DMS 273 treated with DMSO at 0.1 percent for 48 hours (cell line): ENCODE results near the gene KLHL5.
"Not testable (repeated sequence)": the region's sequence is repeated elsewhere in the genome, so short reads cannot be mapped to it uniquely, and the experiment has no call there.

Source experiments
- DNase-seq: peaks from one replicate; lab custom pipeline; 2025; lab: John Stamatoyannopoulos, UW

Gene KLHL5, protein sequence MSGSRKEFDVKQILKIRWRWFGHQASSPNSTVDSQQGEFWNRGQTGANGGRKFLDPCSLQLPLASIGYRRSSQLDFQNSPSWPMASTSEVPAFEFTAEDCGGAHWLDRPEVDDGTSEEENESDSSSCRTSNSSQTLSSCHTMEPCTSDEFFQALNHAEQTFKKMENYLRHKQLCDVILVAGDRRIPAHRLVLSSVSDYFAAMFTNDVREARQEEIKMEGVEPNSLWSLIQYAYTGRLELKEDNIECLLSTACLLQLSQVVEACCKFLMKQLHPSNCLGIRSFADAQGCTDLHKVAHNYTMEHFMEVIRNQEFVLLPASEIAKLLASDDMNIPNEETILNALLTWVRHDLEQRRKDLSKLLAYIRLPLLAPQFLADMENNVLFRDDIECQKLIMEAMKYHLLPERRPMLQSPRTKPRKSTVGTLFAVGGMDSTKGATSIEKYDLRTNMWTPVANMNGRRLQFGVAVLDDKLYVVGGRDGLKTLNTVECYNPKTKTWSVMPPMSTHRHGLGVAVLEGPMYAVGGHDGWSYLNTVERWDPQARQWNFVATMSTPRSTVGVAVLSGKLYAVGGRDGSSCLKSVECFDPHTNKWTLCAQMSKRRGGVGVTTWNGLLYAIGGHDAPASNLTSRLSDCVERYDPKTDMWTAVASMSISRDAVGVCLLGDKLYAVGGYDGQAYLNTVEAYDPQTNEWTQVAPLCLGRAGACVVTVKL

GRCh38 chr4:39062094-39062769 is at the start of gene KLHL5:
Gene KLHL5 (plus strand): TSS chr4:39062232. CDS start chr4:39062653, 421 bp downstream.
- no peak for DNase-seq

GRCh38 chr4:39014028-39014427 is 48.0 kb upstream of the KLHL5 start:
- no peak for DNase-seq

DNA sequence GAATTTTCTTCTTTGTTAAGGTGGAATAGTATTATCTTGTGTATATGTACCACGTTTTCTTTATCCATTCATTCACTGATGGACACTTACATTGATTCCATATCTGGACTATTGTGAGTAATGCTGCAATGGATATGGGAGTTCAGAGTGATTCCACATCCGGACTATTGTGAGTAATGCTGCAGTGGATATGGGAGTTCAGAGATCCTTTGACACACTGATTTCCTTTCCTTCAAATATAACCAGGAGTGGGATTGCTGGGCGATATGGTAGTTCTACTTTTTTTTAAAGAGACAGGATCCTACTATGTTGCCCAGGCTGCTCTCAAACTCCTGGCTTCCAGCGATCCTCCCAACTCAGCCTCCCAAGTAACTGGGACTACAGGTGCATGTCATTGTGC is 41.9 kb upstream of the KLHL5 start:
- DNase-seq: no peak

- no peak for DNase-seq
Measured at GRCh38 chr4:39021631-39022030, 40.4 kb upstream of the KLHL5 start.

DNA sequence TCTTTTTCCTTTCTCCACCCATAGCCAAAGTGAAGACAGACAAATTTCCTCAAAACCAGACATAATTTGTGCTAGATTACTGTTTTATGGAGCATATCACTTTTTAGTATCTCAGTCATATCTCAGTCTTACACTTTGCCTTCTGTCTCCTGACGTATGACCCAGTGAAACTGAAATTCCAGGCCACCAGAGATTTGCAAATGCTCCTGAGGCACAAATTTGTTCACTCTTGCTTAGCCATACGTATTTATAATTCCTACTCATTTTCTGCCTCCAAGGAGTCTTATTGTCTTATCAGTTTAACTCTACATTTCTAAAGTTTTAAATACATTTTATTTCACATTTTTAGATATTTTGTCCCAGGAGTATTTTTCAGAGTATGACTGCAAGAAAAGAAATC is 39.8 kb upstream of the KLHL5 start:
- no peak for DNase-seq

DNA sequence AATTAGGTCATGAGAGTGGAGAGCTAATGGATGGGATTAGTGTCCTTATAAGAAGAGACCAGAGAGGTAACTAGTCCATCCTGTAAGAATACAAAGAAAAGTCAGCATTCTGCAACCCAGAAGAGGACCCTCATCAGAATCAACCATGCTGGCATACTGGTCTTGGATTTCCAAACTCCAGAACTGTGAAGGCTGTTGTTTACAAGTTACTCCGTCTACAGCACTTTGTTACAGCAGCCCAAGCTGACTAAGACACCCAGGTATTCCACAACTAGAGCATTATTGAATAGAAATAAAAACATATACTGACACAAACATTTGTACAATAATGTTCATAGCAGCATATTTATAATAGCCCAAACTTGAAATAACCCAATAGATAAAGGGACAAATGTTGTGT is 39.0 kb upstream of the KLHL5 start:
- DNase-seq: no peak

DNA sequence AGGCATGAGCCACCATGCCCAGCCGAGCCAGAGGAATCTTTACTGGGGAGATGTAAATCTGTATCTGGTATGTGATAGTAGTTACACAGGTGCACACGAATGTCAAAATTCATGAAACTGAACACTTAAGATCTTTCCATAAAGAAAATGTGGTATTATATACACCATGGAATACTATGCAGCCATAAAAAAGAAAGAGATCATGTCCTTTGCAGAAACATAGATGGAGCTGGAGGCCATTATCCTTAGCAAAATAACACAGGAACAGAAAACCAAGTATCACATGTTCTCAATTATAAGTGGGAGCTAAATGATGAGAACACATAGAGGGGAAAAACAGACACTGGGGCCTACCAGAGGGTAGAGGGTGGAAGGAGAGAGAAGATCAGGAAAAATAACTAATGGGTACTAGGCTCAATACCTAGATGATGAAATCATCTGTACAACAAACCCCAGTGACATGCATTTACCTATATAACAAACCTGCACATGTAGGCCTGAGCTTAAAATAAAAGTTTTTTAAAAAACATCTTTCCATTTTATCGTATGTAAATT is 37.6 kb upstream of the KLHL5 start:
- no peak for DNase-seq

DNA sequence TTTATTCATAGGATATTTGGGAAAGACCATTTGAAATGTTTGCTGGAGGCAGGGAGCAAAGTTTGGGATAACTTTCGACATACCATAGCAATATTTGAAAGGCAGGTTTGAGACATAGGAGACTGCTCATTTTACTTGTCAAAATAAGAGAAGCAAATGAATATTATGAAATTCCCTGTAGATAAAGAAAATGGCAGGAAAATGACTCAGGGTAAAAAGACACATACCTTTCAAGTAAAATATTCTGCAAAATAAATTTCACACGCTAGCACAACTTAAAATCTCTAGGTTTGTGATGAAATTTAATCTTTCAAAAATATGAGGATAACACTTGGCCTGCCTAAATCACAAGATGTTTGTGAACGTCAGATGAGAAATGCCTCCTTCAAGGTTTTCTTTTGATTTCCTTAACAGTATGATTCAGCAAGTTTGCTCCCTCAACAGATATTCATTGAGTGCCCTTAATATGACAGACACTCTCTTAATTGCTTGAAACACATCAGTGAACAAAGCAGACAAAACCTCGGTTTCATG is 36.4 kb upstream of the KLHL5 start:
- no peak for DNase-seq

DNA sequence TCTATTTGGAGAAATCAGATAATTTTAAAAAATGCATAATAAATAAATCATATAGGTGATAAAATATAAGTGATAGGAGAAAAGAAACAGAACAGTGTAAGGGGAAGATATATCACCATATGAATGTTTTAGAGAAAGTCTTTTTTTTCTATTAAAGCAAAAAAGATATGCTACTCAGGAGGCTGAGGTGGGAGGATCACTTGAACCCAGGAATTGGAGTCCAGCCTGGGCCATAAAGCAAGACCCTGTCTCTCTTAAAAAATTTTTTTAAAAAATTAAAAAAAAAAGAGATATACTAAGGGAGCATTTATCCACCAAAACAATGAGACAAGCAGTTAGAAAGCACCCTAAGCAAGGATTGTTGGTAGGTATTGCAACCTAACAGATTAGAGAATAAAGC is 35.9 kb upstream of the KLHL5 start:
- no peak for DNase-seq

DNA sequence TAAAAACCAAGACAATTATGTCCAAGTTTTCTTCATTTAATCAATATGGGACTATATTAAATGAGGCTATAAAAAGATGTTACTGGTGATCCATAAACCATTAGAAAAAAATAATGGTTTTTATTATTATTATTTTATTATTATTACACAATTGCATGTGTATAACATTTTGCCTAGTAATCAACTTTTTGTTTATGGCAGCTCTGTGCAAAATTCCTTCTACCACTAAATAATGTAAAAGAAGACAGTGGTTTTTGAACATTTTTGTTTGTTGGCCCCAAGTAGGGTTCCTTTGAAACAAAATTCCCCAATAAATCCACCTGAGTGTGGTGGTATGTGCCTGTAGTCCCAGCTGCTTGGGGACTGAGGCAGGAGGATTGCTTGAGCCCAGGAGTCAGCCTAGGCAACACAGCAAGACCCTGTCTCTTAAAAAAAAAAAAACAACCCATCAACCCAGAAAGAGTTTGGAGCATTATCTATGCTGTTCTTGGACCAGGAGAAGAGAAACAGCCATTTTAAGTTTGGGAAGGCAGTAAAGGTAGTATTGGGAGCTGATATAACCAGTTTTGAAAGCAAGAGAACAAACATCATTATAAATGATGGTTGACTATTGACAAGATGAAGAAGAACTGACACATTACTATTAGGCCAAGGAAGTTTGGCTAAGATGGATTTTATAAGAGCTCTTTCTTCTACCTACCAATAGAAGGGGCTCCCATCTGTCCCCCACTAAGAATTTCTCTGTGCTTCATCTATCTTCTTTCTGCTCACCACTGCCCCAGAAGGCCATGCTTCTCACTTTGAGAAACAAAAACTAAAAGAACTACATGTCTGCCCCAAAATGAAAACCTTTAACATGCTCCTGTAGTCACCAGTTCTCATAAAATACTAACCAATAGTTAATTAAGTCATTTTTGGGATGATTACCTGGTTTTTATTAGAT is 32.0 kb upstream of the KLHL5 start:
- no peak for DNase-seq

DNA sequence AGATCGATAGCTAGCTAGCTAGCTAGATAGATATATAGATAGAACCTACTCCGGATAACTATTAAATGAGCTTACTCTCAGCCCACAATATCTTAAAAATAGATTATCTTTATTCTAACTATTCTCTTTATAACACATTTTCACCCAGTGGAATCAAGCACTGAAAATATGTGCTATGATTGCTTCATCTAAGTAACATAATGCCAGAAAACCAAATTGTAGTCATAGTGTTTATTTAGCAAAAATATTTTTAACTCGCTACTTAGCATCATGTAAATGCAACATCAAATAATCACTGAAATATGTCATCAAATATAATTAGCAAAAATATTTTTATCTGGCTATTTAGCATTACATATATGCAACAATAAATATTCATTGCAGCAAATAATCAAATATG is 31.3 kb upstream of the KLHL5 start:
- DNase-seq: no peak

DNA sequence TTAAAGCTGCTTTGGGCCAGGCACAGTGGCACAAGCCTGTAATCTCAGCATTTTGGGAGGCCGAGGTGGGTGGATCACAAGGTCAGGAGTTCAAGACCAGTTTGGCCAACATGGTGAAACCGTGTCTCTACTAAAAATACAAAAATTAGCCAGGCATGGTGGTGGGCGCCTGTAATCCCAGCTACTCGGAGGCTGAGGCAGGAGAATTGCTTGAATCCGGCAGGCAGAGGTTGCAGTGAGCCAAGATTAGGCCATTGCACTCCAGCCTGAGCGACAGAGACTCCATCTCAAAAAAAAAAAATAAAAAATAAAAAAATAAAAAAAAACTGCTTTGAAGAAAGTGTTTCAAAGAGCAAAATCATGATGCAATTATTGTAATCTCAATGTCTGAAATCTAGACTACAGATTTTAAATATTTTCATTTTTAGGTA is 30.4 kb upstream of the KLHL5 start:
- not testable (repeated sequence) for DNase-seq

DNA sequence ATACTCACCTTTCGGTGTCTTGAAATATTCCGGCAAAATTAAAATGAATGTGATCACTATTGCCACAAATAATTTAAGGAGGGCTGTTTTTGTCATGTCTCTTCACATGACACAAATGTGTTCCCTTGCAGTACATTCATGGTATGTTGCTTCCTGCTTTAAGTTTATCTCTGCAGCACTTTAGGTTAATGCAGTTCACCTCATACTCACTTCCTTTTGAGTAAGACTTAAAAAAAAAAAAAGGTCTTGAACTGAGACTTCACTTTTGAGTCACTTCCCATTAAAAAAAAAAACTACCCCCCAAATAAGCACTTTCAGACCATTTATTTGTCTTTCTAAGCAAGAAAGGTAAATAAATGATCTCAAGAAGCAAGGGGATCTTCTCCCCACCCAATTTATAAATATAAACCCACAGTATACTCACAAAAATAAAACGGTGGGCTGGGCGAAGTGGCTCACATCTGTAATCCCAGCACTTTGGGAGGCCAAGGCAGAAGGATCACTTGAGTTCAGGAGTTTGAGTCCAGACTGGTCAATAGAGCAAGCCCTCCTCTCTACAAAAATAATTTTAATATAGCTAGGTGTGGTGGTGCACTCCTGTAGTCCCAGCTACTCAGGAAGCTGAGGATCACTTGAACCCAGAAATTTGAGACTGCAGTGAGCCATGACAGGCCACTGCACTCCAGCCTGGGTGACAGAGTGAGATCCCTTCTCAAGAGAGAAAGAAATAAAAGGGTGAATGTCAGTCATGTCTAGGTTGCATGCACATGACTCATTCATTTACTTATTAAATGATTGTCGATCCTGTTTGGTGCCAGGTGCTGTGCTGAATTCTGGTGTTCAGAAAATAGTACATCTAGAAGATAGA is 29.6 kb upstream of the KLHL5 start, which contains the start of gene TMEM156:
TMEM156 (minus strand) TSS at position 192 of the 868 bp plus-strand sequence; CDS start at position 96, 96 bp downstream.
- no peak for DNase-seq

DNA sequence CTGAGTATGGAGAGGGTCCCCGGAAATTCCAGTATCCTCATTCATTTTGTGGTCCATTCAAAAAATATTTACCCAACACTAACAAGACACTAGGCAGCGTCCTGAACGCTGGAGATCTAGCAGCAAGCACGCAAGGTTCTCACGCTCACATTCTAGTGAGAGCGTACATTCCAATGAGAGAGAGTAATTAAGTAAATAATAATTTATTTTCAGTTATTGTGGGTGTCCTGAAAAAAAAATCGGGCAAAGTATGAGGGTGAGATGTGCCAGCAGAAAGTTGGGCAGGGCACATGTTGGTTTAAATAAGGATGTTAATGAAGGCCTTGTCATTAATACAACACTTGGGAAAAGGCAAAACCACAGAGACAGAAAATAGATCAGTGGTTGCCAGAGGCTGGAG is 25.9 kb upstream of the KLHL5 start:
- DNase-seq: no peak

DNA sequence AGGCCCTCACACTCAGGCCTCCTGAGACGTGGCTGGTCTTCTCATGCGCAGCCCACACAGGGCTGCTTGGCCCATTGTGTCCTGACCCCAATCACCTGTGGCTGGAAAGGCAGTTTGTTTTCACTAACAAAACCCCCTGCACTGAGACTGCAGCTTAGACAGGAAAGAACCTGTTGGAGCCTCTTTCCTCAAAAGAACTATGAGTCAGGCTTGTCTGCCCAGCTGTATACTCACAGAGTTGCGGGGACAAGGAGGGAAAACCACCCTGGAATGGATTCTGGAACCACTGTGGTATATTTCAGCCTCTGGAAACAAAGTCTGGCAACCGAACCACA is 24.6 kb upstream of the KLHL5 start:
- DNase-seq: no peak

DNA sequence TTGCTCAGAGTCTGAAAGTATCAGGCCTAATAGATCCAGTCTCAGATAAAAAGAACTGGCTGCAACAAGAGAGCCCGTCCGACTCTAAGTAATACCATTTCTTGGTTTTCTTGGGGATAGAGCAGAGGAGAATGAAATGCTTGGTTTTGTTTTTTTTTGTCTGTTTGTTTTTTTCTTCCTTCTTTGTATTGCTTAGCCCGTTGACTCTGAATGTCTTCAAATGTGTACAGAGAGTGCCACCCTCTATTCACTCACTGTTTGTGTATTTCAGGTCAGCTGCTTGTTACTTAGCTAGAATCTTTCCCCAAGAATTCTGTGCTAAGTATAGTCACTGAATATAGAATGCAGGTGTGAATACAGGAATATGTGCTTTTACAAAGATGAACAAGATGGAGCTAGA is 24.1 kb upstream of the KLHL5 start:
- DNase-seq: no peak

DNA sequence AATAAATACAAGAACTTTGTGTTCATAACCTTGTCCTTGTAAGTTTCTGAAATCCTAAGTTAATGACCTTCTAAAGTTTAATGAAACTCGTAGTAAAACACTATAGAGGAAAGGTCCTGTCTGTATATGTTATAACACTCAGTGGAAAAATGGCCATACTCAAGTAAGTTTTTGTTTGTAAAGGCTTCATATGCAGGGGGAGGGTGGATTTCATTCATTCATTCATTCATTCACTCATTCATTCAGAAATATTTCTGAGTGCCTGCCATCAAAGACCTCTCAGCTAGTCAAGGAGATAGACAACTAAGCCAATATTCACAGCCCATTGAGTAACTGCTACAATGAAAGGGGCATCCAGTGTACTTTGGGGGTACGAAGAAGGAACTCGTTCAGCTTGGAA is 22.9 kb upstream of the KLHL5 start:
- DNase-seq: no peak

- DNase-seq: no peak
Measured at GRCh38 chr4:39042366-39042765, 19.7 kb upstream of the KLHL5 start.

DNA sequence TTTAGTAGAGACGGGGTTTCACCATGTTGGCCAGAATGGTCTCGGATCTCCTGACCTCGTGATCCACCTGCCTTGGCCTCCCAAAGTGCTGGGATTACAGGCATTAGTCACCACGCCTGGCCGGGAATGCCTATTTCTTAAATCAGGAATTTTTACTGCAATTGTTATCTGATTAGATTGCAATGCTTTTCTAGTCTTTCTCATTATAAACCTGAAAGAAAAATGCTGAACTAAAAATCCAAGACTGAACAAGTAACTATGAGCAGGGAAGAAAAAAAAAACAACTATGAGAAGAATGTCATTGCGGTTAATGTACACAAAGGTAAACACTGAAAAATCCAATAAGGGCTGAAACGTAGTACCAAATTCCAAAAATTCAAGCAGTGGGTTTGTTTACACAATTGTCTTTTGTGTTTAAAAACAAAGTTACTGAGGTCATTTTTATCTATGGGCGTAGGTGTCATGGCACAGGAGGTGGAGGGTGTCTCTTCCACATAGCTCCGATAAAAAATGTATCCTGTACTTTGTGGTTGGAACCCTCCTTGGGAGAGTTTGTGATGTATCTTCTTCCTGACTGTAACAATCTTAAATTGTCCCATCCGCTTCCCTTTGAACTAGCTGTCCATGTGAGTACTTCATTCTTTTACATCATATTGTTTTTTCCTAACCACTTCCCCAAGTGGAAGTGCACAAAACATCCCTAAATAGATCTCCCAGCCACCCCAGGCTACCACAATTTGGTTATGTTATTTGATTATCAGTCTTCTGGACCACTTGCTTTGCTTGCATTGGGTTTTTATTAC is 18.8 kb upstream of the KLHL5 start:
- no peak for DNase-seq
